Motor neuron (in vitro differentiated cells): ENCODE data around the gene NOX5. TPM values are rescaled to one million over a fixed set of nuclear protein-coding genes. Genes with fewer than 3 reads are reported as not detected.

ENCODE experiments used
- total RNA-seq, 8 experiments: library from RNA; unstranded; fragments of 300-600 nt; gene quantifications; 2 replicates each; pipeline versions ENCODE4 v1.2.3 to v1.2.4, GENCODE V29; 2022

The NOX5 gene
- total RNA-seq, 8 experiments from 2014 or later: under 0.01 to 2.2 (median 0.17) TPM

Other genes starting within 250 kb of the NOX5 start
- 100 to 1,000 TPM in 7 of 8 experiments, 10 to 100 TPM in 1; 49.4 to 217 (median 150) TPM for gene ANP32A, start 193.8 kb upstream of the NOX5 start, total RNA-seq
- 10 to 100 TPM in 1 of 8 experiments, under 1 TPM in 4, not detected in 3; 0.11 to 24.6 (median 0.21) TPM for gene SPESP1, start 84.2 kb upstream of the NOX5 start, total RNA-seq
- gene GLCE, start 145.9 kb downstream of the NOX5 start, total RNA-seq: 10 to 100 TPM; 12.7 to 39.3 (median 20.3) TPM